CD4-positive, alpha-beta T cell treated with Interleukin-4 for 1 hour (primary cell): ENCODE measurements around the gene UCP3.

ENCODE experiments used
- DNase-seq, 2 donors: peaks; one replicate each; pipeline ENCODE4 v3.0.0-alpha.2; 2020 to 2022

UCP3 gene

GRCh38 chr11:73977856-73978519, 30.9 kb downstream of the UCP3 start:
- DNase-seq: no peak

GRCh38 chr11:73976451-73977151, 32.3 kb downstream of the UCP3 start:
- DNase-seq: no peak

GRCh38 chr11:73975479-73975757, 33.5 kb downstream of the UCP3 start:
- no peak for DNase-seq

- no peak for DNase-seq
Observed at GRCh38 chr11:73974604-73975478, 34.0 kb downstream of the UCP3 start.

- DNase-seq: no peak
Observed at GRCh38 chr11:73972620-73973449, 36.0 kb downstream of the UCP3 start.

- DNase-seq: peak in 1 of 2 donors; percentile 39
Observed at GRCh38 chr11:73972187-73972586, 36.7 kb downstream of the UCP3 start.

GRCh38 chr11:73971175-73971719, 37.6 kb downstream of the UCP3 start:
- DNase-seq: peak; percentile 53 to 58

- peak; percentile 51 to 68 for DNase-seq
Observed at GRCh38 chr11:73969991-73970800, 38.7 kb downstream of the UCP3 start.

GRCh38 chr11:73969091-73969490, 39.8 kb downstream of the UCP3 start:
- no peak for DNase-seq

GRCh38 chr11:73968356-73968966, 40.4 kb downstream of the UCP3 start:
- DNase-seq: peak in 1 of 2 donors; percentile 30

- peak in 1 of 2 donors; percentile 14 for DNase-seq
Observed at GRCh38 chr11:73965764-73966121, 43.1 kb downstream of the UCP3 start.

GRCh38 chr11:73965076-73965763, 43.7 kb downstream of the UCP3 start:
- peak in 1 of 2 donors; percentile 8 for DNase-seq

- DNase-seq: no peak
Observed at GRCh38 chr11:73963861-73964260, 45.0 kb downstream of the UCP3 start.

GRCh38 chr11:73962101-73962705, 46.7 kb downstream of the UCP3 start:
- no peak for DNase-seq

- no peak for DNase-seq
Observed at GRCh38 chr11:73961321-73961720, 47.6 kb downstream of the UCP3 start.

GRCh38 chr11:73958521-73959141, 50.3 kb downstream of the UCP3 start:
- no peak for DNase-seq

GRCh38 chr11:73957654-73958361, 51.1 kb downstream of the UCP3 start:
- DNase-seq: no peak

GRCh38 chr11:73956876-73957653, 51.8 kb downstream of the UCP3 start:
- DNase-seq: no peak
